ENCODE results near the gene NIPAL1. TPM values are rescaled to one million over a fixed set of nuclear protein-coding genes. Genes with fewer than 3 reads are reported as not detected.

NIPAL1 gene
- total RNA-seq, 1 experiment from 2014 or later, result 7.3 TPM

GRCh38 chr4:48044298-48044697 is 27.7 kb downstream of the NIPAL1 start:
- intact Hi-C loops (cut with micrococcal nuclease), result no loop called here
- Histone ChIP-seq H3K9me2 (replicated peaks; ENCODE audit: low read length) (no peaks in the 10 kb centered on the region), H3K27me3 (ENCODE audit: low read length) (no peaks in the 10 kb centered on the region), H3K9ac (ENCODE audit: low read length) (no peak overlapping the region), H3K79me2 (ENCODE audit: low read length) (no peaks in the 10 kb centered on the region), H4K20me1 (ENCODE audit: low read length) (no peaks in the 10 kb centered on the region), H3K4me2 (ENCODE audit: low read length) (no peak overlapping the region), H3K27ac (ENCODE audit: low read length) (no peak overlapping the region), H2AFZ (ENCODE audit: low read length) (no peak overlapping the region), H3K36me3 (ENCODE audit: low read depth, low read length) (no peaks in the 10 kb centered on the region), H3F3A (ENCODE audit: low read length, unreplicated experiment) (no peaks in the 10 kb centered on the region), H3K4me1 (ENCODE audit: insufficient read depth, low read length) (peaks cover 14% of the 10 kb centered on the region; the same call in 1 of the 2 replicates), H3K4me3 (ENCODE audit: low read length) (no peak overlapping the region), H3K9me3 (ENCODE audit: low read length) (no peaks in the 10 kb centered on the region)
- ATAC-seq (no peak), DNase-seq (no peak)
- ChIA-PET CTCF (no interaction called here), POLR2A (ENCODE audit: unreplicated experiment) (no interaction called here)
- TF ChIP-seq EZH2phosphoT487 (IDR thresholded peaks at IDR 0.05; ENCODE audit: borderline replicate concordance, low read length) (no peak), EZH2 (IDR thresholded peaks at IDR 0.05; ENCODE audit: low read length, unreplicated experiment) (no peak)
- TF ChIP-seq, protein P1, sequence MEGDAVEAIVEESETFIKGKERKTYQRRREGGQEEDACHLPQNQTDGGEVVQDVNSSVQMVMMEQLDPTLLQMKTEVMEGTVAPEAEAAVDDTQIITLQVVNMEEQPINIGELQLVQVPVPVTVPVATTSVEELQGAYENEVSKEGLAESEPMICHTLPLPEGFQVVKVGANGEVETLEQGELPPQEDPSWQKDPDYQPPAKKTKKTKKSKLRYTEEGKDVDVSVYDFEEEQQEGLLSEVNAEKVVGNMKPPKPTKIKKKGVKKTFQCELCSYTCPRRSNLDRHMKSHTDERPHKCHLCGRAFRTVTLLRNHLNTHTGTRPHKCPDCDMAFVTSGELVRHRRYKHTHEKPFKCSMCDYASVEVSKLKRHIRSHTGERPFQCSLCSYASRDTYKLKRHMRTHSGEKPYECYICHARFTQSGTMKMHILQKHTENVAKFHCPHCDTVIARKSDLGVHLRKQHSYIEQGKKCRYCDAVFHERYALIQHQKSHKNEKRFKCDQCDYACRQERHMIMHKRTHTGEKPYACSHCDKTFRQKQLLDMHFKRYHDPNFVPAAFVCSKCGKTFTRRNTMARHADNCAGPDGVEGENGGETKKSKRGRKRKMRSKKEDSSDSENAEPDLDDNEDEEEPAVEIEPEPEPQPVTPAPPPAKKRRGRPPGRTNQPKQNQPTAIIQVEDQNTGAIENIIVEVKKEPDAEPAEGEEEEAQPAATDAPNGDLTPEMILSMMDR (conservative IDR thresholded peaks at IDR 0.05; ENCODE audit: low read depth, low read length), result no peak
- no TSS peak for BruUV-seq (replicated peaks)

GRCh38 chr4:48046059-48046458 is 29.5 kb downstream of the NIPAL1 start:
- intact Hi-C loops (cut with micrococcal nuclease), result no loop called here
- no peaks in the 10 kb centered on the region for H4K20me1 ChIP-seq (ENCODE audit: low read length)

DNA sequence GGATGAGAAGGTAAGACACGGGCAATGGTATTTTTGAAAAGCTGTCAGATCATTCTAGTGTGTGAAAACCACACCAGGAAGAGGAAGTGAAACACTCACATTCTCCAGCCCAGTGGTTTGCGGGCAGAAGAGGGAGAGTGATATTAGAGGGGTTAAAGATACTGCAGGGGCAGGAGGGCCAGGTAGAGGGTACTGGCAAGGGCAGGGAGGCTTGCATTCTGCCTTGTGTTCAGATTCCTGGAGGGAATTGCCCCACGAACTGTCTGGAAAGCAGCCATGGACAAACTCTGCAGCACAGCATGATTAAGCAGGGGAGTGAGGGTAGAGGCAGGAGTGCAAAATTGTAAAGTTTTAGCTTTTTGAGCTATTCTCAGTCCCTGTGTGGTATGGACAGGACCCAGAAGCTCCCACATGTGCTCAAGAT is 30.9 kb downstream of the NIPAL1 start:
- no peak for DNase-seq
- Histone ChIP-seq H3K4me2 (ENCODE audit: low read length) (no peak overlapping the region), H3K27me3 (ENCODE audit: low read length) (no peaks in the 10 kb centered on the region), H3K9ac (ENCODE audit: low read length) (no peak overlapping the region), H4K20me1 (ENCODE audit: low read length) (no peaks in the 10 kb centered on the region), H3K79me2 (ENCODE audit: low read length) (no peaks in the 10 kb centered on the region), H3K9me2 (replicated peaks; ENCODE audit: low read length) (no peaks in the 10 kb centered on the region), H3F3A (ENCODE audit: low read length, unreplicated experiment) (no peaks in the 10 kb centered on the region), H3K27ac (ENCODE audit: low read length) (no peak overlapping the region), H3K9me3 (ENCODE audit: low read length) (no peaks in the 10 kb centered on the region), H2AFZ (ENCODE audit: low read length) (no peak overlapping the region), H3K4me1 (ENCODE audit: insufficient read depth, low read length) (peaks cover 9% of the 10 kb centered on the region; the same call in 1 of the 2 replicates), H3K36me3 (ENCODE audit: low read depth, low read length) (no peaks in the 10 kb centered on the region), H3K4me3 (ENCODE audit: low read length) (no peak overlapping the region)
- TF ChIP-seq EZH2 (IDR thresholded peaks at IDR 0.05; ENCODE audit: low read length, unreplicated experiment) (no peak), EZH2phosphoT487 (IDR thresholded peaks at IDR 0.05; ENCODE audit: borderline replicate concordance, low read length) (no peak)
- TF ChIP-seq, protein P1 (conservative IDR thresholded peaks at IDR 0.05; ENCODE audit: low read depth, low read length), result no peak
- no TSS peak for BruUV-seq (replicated peaks)
- POLR2A ChIA-PET (ENCODE audit: unreplicated experiment), result no interaction called here
- no peak; the same call in 1 of the 2 replicates for ATAC-seq
- intact Hi-C loops (cut with micrococcal nuclease), result no loop called here
- CTCF ChIA-PET, result no interaction called here

More at GRCh38 chr4:48046059-48046458, 29.5 kb downstream of the NIPAL1 start:
- POLR2A ChIA-PET (ENCODE audit: unreplicated experiment), result no interaction called here
- H2AFZ ChIP-seq (ENCODE audit: low read length), result no peak overlapping the region
- H3K27me3 ChIP-seq (ENCODE audit: low read length), result no peaks in the 10 kb centered on the region
- TF ChIP-seq EZH2phosphoT487 (IDR thresholded peaks at IDR 0.05; ENCODE audit: borderline replicate concordance, low read length) (no peak), EZH2 (IDR thresholded peaks at IDR 0.05; ENCODE audit: low read length, unreplicated experiment) (no peak)
- TF ChIP-seq, protein P1 (conservative IDR thresholded peaks at IDR 0.05; ENCODE audit: low read depth, low read length), result no peak
- no peaks in the 10 kb centered on the region for H3K9me3 ChIP-seq (ENCODE audit: low read length)
- no peak overlapping the region for H3K27ac ChIP-seq (ENCODE audit: low read length)
- no peak overlapping the region for H3K4me2 ChIP-seq (ENCODE audit: low read length)
- no peaks in the 10 kb centered on the region for H3F3A ChIP-seq (ENCODE audit: low read length, unreplicated experiment)
- H3K4me3 ChIP-seq (ENCODE audit: low read length), result no peak overlapping the region
- H3K9ac ChIP-seq (ENCODE audit: low read length), result no peak overlapping the region
- DNase-seq (no peak), ATAC-seq (no peak)
- H3K9me2 ChIP-seq (replicated peaks; ENCODE audit: low read length), result no peaks in the 10 kb centered on the region
- H3K79me2 ChIP-seq (ENCODE audit: low read length), result no peaks in the 10 kb centered on the region
- BruUV-seq (replicated peaks), result no TSS peak
- CTCF ChIA-PET, result no interaction called here
- H3K4me1 ChIP-seq (ENCODE audit: insufficient read depth, low read length), result peaks cover 14% of the 10 kb centered on the region; the same call in 1 of the 2 replicates
- no peaks in the 10 kb centered on the region for H3K36me3 ChIP-seq (ENCODE audit: low read depth, low read length)

Data from PC-3 (cell line).